ENCODE data around the gene AKR1C2.

DNA sequence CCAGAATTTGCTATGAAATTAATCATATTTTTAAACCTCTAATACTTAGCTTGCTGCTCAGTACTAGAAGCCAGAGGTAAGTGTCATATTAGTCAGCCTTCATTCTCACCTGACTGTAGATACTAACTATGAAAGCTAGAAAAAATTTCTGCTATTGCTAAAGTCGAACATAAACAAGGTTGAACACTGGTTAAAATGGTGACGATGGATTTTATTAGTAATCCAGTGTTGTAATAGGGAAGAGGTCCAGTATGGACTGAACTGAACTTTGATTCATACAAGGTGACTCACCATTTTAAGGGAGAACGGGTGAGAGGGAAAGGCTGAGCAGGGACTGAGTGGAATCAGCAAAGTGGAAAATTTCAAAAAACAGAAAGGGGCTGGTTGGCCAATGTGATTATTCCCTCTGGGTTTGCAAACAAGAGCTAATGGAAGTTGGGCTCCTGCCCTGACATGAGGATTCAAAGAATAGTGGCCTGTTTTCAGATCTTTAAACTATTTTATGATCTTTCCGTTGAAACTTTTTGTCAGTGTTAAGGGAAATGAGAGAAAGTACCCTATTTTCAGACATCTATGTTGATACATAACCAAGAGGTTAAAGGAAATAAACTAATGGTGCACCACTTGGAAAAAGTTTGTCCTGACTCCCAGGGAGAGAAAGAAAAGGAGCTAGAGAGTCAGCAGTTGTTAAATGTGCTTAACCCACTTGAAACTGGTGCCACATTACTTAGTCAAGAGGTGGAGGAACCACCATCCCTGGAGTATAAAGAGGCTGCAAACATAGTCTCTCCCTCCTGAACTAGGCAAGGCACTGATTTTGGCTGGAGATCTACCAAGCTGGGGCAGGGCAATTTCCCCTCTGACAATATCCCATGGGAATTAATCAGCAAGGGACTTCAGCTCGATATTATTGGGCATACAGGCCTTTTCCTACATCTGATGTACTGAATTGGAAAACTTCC lies 55.7 kb downstream of the AKR1C2 start:
- TF ChIP-seq, protein P1, sequence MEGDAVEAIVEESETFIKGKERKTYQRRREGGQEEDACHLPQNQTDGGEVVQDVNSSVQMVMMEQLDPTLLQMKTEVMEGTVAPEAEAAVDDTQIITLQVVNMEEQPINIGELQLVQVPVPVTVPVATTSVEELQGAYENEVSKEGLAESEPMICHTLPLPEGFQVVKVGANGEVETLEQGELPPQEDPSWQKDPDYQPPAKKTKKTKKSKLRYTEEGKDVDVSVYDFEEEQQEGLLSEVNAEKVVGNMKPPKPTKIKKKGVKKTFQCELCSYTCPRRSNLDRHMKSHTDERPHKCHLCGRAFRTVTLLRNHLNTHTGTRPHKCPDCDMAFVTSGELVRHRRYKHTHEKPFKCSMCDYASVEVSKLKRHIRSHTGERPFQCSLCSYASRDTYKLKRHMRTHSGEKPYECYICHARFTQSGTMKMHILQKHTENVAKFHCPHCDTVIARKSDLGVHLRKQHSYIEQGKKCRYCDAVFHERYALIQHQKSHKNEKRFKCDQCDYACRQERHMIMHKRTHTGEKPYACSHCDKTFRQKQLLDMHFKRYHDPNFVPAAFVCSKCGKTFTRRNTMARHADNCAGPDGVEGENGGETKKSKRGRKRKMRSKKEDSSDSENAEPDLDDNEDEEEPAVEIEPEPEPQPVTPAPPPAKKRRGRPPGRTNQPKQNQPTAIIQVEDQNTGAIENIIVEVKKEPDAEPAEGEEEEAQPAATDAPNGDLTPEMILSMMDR (IDR thresholded peaks at IDR 0.05; ENCODE audit: low read depth, low read length, poor library complexity, severe bottlenecking) = no peak
- TF ChIP-seq EZH2phosphoT487 (IDR thresholded peaks at IDR 0.05; ENCODE audit: borderline replicate concordance, low read length) = no peak

Measured in DOHH2 (cell line).